ENCODE results near the gene PTTG1IP.

The PTTG1IP gene

DNA sequence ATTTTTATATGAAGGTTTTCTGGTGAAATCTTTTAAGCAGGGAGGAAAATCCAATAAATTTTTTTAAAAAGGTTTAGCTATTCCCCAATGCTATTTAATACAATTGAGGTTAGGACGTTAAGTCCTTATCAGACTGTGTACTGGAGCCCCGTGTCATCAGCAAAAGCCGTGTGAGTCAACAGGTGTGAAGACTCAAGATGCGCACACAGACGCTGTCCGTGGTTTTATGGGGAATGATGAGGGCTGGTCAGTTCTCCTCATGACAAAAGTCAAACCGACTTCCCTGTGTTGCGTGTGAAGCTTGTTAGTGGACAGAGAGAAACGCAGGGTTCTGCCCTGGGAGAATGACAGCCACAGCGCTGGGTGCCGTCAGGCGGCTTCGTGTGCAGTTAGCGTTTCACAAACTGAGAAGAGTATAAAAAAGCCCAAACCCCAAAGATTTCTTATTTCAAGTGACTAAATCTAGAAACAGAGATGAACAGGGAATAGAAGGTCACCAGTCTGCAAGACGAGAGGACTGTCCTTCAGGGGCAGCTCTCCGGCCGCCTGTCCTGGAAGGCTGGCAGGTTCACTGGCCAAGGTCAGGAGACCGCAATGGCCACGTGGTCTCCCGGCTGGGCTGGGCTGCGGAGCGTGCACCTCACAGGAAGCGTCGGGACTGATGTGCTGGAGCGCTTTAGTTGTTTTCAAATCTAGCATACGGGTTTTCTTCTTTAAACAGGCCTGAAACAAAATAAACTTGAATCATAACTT, 22.4 kb downstream of the PTTG1IP start:
- TF ChIP-seq, protein P1, sequence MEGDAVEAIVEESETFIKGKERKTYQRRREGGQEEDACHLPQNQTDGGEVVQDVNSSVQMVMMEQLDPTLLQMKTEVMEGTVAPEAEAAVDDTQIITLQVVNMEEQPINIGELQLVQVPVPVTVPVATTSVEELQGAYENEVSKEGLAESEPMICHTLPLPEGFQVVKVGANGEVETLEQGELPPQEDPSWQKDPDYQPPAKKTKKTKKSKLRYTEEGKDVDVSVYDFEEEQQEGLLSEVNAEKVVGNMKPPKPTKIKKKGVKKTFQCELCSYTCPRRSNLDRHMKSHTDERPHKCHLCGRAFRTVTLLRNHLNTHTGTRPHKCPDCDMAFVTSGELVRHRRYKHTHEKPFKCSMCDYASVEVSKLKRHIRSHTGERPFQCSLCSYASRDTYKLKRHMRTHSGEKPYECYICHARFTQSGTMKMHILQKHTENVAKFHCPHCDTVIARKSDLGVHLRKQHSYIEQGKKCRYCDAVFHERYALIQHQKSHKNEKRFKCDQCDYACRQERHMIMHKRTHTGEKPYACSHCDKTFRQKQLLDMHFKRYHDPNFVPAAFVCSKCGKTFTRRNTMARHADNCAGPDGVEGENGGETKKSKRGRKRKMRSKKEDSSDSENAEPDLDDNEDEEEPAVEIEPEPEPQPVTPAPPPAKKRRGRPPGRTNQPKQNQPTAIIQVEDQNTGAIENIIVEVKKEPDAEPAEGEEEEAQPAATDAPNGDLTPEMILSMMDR (IDR thresholded peaks at IDR 0.05; ENCODE audit: borderline replicate concordance, insufficient read depth, low read depth, low read length): no peak
- no peak overlapping the region for H3K4me3 ChIP-seq (ENCODE audit: low read depth, low read length)

DNA sequence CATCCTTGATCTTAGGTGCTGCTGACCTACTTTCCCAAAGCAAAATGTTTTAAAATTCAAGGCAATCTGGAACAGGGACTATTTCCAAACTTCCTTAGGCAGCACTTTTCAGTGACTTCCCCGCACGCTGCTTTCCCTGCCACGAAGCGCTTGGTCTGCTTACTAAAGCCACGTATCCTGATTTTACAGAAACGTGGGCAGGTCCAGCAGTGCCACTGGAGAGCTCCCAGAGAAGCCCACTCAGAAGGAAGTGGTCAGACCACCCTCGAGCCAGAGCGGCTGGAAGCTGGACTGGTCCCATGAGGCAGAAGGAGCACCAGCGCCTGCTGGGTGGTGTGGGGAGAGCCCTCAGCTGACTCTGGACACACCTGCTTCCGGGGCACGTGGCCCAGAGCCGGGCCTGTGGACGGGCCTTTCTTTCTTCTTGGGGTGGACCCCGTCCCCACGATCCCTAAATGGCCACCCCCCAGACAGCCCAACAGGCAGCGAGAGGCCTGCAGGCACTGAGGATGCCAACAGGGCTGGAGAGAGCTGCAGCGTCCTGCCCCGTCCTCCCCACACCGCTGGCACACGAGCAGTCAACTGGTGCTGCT, 23.2 kb downstream of the PTTG1IP start:
- TF ChIP-seq, protein P1 (IDR thresholded peaks at IDR 0.05; ENCODE audit: borderline replicate concordance, insufficient read depth, low read depth, low read length): no peak

DNA sequence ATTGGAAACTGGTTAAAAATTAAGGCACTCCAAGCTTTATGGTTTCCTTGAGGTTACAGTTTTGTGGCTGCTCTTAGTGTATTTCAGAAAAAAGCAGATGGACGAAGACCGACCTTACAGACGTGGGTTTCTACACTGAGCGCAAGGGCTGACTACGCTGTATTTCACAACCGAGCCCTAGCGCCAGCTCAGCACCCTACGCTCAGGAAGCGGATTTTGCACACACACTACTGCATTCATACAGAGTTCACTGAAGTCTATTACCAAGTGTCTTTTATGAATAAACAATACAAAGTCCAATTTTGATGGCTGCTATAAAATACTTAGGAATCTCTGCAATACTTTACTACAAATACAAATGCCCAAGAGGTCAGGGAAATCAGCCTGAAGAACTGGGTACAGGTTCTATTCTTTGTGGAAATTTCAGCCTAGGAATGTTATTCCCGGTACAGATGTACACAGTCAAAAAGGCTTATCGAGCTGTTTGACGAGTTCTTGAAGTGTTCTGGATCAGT, 23.8 kb downstream of the PTTG1IP start:
- no peak overlapping the region for H3K4me3 ChIP-seq (ENCODE audit: low read depth, low read length)
- TF ChIP-seq, protein P1 (IDR thresholded peaks at IDR 0.05; ENCODE audit: borderline replicate concordance, insufficient read depth, low read depth, low read length): no peak

More for the DNA sequence above, 23.2 kb downstream of the PTTG1IP start:
- no peak overlapping the region for H3K4me3 ChIP-seq (ENCODE audit: low read depth, low read length)

DNA sequence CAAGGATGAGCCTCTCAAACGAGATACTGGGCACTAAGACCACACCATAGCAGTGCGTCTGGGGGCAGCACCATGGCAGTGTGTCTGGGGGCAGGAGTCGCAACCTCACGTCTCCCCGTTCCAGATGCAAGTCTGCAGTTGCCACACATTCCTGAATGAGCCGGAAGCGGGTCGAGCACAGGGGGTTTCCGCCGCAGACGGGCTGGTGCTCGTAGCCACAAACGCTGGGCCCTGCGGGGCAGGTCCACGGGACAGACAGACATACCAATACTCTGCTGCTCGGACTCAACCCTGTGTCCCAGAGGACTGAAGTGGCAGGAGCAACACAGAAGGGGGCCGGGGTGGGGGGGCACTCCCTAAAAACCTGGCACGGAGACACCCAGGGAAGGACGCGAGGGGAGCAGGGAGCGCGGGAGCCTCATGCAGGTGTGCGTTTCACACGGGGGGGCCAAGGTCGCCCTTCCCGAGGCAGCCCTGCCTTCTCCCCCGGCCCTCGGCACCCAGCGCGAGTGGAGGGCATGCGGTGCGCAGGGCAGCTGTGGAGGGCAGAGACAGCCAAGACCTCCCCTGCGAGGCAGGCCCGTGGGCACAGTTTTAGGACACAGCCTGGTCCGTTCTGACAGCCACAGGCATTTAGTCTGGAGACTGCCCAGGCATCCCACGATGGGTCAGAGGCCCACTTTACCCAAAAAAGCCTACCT, 24.5 kb downstream of the PTTG1IP start:
- TF ChIP-seq, protein P1 (IDR thresholded peaks at IDR 0.05; ENCODE audit: borderline replicate concordance, insufficient read depth, low read depth, low read length): no peak
- H3K4me3 ChIP-seq (ENCODE audit: low read depth, low read length): no peak overlapping the region

DNA sequence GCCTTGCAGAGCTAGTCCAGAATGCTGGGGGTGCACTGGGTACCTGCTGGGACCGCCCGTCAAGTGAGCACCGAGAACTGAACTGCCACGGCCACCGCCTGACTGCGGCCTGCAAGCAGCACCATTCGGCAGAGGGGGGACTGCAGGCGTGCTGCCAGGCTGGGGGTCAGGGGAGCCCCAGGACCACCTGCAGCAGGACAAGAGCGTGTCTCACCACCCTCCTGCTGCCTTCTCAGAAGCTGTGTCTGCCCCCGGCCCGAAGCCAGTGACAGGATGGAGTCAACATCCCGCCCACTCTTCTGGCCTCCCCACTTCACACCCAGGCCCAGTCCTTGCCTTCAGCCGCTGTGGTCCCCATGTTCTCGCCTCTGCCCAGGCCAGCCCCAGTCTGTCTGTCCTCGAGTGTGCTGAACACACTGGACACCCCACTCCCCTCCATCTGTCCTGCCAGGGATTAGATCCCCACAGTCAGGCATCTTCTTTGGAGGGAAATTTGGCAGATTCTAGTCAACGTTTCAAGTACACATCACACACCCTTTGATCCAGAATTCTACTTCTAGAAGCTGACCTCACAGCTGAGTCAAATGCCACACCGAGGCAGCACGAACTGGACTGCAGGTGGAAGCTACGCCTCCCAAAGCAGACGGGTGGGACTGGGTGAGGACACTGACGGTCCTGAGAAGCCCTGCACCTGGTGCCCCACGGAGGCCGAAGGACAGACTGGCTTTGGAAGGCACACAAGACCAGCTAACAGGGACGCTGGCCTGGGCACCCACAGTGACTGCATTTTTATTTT, 26.0 kb downstream of the PTTG1IP start:
- H3K4me3 ChIP-seq (ENCODE audit: low read depth, low read length): no peak overlapping the region
- TF ChIP-seq, protein P1 (IDR thresholded peaks at IDR 0.05; ENCODE audit: borderline replicate concordance, insufficient read depth, low read depth, low read length): no peak

DNA sequence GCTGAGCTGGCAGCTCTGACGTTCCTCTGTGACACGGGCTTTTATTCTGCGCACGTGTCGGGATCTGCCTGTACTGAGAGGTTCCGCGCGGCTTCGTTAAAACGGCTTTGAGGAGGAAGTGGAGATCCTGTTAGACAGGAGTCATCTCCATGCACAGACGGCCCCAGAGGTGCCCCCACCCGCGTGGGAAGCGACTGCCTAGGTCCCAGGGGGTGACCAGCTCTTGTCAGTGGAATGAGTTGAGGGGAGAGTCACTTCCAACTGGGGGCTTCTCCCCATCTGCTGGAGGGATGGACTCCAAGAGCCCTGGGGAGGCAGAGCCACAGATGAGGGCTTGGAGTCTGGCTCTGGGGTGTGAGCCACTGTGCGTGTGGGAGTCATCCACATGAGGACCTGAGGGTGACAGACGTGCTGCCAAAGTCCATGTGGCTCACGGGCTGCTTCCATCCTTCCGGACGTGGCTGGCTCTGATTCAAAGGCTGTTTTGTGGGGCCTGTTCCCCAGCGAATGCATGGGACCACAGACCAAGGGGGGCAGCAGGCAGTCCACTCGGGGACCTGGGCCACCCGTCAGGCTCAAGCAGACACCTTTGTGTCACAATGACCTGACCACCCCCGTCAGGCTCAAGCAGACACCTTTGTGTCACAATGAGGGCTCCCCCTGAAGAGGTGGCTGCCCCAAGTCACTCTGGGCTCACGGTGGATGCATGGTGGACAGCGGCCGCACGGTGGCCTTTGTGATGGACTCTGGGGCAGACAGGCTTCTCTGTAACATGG, 26.8 kb downstream of the PTTG1IP start:
- no peak overlapping the region for H3K4me3 ChIP-seq (ENCODE audit: low read depth, low read length)
- TF ChIP-seq, protein P1 (IDR thresholded peaks at IDR 0.05; ENCODE audit: borderline replicate concordance, insufficient read depth, low read depth, low read length): no peak
